NCI-H526 treated with DMSO at 0.1 percent for 48 hours (cell line): ENCODE data around the gene ZDHHC18.
"Not testable (repeated sequence)": the region's sequence is repeated elsewhere in the genome, so short reads cannot be mapped to it uniquely, and the experiment has no call there.

Experiments used
- DNase-seq: peaks from one replicate; lab custom pipeline; 2025; lab: John Stamatoyannopoulos, UW

ZDHHC18 gene

GRCh38 chr1:26791626-26792025 is 34.9 kb upstream of the ZDHHC18 start:
- no peak for DNase-seq

GRCh38 chr1:26792924-26793323 is 33.6 kb upstream of the ZDHHC18 start:
- DNase-seq, result no peak

DNA sequence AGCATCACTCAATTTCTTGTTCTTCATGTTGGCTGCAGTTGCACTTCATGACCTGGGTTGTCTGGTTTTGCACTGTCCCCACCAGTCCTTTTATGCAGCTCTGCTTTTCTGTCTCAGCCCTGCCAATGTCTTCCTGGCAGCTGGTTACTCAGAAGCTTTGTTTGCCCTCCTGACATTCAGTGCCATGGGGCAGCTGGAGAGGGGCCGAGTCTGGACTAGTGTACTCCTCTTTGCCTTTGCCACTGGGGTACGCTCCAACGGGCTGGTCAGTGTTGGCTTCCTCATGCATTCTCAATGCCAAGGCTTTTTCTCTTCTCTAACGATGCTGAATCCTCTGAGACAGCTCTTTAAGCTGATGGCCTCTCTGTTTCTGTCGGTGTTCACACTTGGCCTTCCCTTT is 32.1 kb upstream of the ZDHHC18 start:
- no peak for DNase-seq

GRCh38 chr1:26797627-26798026 is 28.9 kb upstream of the ZDHHC18 start:
- DNase-seq, result no peak

DNA sequence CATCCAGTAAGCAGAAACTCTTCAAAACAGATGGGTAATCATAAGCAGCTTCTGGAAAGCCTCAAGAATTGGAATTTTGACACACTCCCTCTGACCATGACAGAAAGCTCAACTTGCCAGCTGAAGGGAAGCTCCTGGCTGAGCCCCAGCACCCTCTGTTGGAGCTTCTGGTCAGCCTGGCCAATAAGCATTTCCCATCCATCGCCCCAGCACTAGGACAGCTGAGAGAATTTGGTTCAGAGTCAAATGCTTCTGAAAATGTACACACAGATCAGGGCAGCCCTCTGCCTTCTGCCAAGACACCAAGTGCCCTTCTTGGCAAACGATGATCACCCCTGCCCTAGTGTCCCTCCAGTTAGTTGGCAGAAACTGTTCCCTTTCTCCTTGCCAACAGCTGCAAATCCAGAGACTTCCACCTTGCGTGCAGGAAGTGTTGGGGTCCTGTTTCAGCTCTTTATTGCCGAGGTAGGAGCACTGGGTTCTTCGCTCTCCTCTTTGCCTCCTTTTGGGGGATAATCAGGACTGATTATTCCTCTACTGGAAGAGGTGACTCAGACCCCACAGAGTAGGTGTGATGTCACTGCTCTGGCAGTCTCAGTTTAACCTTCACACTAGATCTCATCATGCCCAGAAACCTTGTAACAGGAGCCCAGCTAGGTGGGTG is 26.9 kb upstream of the ZDHHC18 start:
- no peak for DNase-seq

- not testable (repeated sequence) for DNase-seq
These were observed 22.6 kb upstream of the ZDHHC18 start for GRCh38 chr1:26803932-26804331.

DNA sequence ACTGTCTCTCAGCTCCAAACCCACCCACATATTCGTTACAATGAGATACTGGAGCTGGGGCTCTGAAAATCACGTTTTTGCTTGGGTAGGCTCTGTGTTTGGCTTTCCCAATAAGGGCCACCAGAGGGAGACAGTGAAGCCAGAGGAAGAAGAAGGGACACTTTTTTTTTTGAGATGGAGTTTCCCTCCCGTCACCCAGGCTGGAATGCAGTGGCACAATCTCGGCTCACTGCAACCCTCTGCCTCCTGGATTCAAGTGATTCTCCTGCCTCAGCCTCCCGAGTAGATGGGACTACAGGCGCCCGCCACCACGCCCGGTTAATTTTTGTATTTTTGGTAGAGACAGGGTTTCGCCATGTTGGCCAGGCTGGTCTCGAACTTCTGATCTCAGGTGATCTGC is 16.4 kb upstream of the ZDHHC18 start:
- not testable (repeated sequence) for DNase-seq

DNA sequence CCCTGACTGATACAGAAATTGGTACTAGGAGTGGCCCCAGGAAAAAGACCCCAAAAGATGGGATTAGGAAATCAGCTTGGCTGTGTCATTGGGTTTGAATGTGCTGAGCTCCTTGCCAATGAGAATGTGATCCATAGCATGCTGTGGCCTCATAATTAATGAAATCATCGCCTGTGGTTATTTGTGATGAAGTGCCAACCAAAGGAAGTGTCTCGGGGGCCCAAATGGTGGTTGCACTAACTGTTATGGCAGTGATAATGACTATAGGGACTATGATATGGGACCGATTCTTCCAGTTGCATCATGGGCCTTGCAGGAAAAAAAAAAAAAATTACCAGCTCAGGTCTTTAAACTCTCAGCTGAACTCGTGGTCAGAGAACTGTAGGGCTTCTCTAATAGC is 15.4 kb upstream of the ZDHHC18 start:
- DNase-seq, result no peak

DNA sequence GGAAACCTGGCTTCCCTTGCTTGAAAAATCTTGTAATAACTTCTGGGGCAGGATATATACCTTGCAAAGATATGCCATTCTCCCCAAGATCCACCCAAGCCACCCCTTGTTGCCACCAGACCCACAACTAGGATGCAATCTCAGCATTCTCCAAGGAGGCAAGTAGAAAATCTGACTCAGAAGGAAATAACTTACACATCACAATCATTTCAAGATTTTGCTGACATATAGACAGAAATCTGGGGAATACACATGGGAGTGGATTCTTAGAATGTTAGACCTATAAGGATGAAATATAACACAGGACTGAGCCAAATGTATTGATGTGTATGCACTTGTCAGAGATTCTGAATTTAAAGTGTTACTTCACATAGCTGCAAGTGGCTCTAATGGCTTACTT is 14.8 kb upstream of the ZDHHC18 start:
- DNase-seq, result no peak

GRCh38 chr1:26814377-26814776 is 12.1 kb upstream of the ZDHHC18 start:
- no peak for DNase-seq

GRCh38 chr1:26814893-26815292 is 11.6 kb upstream of the ZDHHC18 start:
- DNase-seq, result no peak

- no peak for DNase-seq
These were observed 5.7 kb upstream of the ZDHHC18 start for GRCh38 chr1:26820784-26821269.

DNA sequence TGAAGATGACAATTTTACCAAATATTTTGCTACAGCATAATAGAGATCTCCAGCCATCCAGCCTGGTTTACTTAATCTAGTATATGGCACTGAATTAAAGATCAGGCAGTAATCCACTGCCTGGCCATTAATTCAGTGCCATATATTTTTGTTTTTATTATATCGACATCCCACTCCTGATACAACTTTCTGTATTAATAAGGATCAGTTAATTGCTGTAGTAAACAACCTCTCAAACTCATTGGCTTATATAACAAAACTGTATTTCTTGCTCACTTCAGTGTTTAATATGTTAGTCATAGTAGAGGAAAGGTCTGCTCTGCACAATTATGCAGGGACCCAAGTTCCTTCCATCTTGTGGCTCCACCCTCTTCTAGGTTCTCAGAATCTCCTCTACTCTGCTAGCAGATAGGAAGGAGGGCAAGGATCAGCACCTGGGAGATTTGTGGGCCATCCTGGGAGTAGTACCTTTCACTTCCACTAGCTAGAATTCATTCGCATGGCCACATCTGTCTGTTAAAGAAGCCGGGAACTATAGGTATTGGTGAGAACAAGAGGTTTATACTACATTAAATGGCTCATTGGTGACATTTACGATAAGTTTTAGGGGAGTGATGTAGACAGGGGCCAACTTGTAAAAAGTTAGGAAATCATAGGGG is 3.6 kb upstream of the ZDHHC18 start:
- DNase-seq, result no peak

- no peak for DNase-seq
These were observed 1.8 kb upstream of the ZDHHC18 start for GRCh38 chr1:26824731-26825130.

- DNase-seq, result no peak
These were observed 667 bp downstream of the ZDHHC18 start for GRCh38 chr1:26827106-26827604.

DNA sequence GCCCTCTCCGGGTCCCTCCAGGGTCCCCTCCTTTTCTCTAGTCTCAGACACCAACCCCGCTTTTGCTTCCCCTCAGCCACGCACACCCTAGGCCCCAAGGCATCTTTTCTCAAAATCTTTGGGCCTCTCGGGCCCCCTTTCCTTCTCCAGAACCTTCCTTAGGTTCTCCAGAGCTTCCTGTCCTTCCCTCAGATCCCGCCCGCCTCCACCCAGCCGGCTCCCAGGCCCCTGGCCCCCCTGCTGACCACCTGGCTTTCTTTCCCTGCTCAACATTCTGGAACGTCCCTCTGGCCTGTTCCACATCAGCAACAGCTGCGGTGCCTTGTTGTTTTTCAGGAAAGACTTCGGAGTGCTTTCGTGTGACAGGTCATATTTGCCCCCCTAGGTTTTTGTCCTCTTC is 1.2 kb downstream of the ZDHHC18 start:
- DNase-seq, result no peak

DNA sequence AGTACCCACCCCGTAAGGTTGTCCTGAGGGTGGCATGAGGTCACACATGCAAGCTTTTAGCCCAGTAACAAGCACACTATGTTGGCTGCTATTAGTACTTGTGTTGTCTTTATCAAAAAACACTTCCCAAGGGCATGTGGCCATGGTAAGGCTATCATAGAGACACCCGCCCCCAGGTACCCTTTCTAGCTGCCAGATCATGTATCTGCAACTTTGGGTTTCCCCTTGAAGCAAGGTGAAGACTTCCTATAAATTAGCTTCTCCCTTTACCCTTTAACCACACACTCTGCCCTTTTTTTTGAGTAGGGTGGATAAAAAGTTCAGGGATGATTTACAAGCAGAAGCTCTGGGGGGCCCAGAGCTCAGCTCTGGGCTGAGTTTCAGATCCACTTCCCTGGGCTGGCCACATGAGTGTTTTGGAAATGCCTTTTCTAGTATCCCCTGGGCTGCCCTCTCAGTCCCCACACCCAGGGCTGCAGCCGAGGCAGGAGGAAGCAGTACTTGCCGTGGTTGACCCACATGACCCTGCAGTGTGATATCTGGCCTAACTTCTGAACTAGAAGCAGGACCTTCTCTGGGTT is 2.0 kb downstream of the ZDHHC18 start:
- no peak for DNase-seq

- DNase-seq, result no peak
These were observed 2.9 kb downstream of the ZDHHC18 start for GRCh38 chr1:26829184-26829911.

- DNase-seq, result no peak
These were observed 4.6 kb downstream of the ZDHHC18 start for GRCh38 chr1:26831059-26831458.

DNA sequence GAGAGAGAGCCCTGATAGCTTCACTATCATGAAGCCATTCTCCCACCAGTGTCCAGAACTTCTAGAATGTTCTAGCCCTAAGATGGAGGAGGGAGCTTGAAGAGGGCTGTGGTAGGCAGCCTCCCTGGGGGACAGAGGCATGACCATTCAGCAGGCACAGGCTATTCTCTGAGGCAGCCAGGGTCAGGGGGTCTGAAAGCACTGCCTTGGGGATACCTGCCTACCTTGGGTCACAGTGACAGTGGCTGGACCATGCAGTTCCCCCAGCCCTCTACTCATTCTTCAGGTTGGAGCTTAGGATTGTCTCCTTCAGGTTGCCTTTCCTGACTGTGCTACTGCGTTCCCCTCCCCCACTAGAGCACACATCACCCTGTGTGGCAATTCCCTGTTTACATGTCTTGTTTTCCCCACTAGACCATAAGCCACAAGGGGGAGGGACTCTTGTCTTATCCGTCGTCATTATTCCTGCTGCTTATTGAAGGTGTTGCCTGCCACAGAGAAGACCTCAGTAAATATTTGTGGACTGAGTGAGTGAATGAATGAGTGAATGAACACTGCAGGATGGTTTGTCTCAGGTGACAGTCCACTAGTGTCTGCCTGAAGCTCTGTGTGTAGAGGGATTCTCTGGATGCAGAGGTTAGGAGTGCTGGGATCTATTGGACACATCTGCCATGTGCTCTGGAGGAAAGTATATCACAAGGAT is 5.2 kb downstream of the ZDHHC18 start:
- no peak for DNase-seq

DNA sequence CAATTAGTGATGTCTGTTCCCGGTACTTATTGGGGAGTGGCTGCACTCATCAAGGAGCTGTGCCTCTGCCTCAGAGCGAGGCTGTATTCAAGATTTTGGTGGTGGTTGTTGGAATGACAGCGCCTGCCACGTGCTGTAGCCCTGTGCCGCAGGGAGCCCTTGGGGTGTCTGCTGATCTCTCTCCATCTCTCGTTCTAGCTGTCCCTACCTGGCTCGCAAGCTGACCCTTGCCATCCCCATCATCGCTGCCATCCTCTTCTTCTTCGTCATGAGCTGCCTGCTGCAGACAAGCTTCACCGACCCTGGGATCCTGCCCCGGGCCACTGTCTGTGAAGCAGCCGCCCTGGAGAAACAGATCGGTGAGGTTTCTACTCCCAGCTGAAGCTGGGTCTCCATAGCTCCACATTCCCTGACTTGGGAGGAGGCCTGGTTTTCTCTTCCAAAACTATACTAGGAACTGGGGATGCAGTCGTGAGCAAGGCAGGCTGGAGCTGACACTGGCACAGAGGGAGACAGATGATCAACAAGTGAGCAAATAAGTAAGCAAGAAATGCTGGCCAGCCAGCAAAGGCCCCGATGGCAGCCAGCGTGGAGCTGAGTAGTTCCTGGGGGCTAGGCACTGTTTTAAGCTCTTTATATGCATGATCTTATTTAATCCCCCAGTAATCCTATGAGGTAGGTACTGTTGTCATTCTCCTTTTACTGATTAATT is 5.9 kb downstream of the ZDHHC18 start:
- DNase-seq, result no peak
